CD4-positive, alpha-beta memory T cell (primary cell): ENCODE measurements around the gene MYOD1. TPM values are rescaled to one million over a fixed set of nuclear protein-coding genes. Genes with fewer than 3 reads are reported as not detected.

Source experiments
- CTCF ChIA-PET: fragments of 350-600 bp; sonication (Branson Sonifier 250); formaldehyde crosslinking; loops from one replicate; lab custom pipeline; 2021; ENCODE audit warnings: inconsistent platforms; ENCODE audit not compliant: partially characterized antibody; lab: Charles Lee
- POLR2A ChIA-PET: fragments of 350-600 bp; sonication (Branson Sonifier 250); formaldehyde crosslinking; loops from one replicate; lab custom pipeline; 2021; ENCODE audit not compliant: partially characterized antibody; lab: Charles Lee
- DNase-seq, 5 donors: peaks; one replicate each; pipeline versions ENCODE4 v3.0.0 to v3.0.0-alpha.2; 2020 to 2022; ENCODE audit warnings: mixed read lengths in 1 of 5
- H3K27ac ChIP-seq: one replicate; pipeline ENCODE4 v1.7.0; 2013; ENCODE audit warnings: low read depth, low read length
- H3K27me3 ChIP-seq: 2 replicates; pipeline ENCODE4 v1.7.0; 2013; ENCODE audit warnings: mild to moderate bottlenecking, low read length, moderate library complexity; ENCODE audit not compliant: insufficient read depth
- H3K36me3 ChIP-seq: 2 replicates; pipeline ENCODE4 v1.7.0; 2013; ENCODE audit warnings: mild to moderate bottlenecking, low read length, moderate library complexity; ENCODE audit not compliant: insufficient read depth
- H3K4me1 ChIP-seq: 2 replicates; pipeline ENCODE4 v1.7.0; 2013; ENCODE audit warnings: mild to moderate bottlenecking, low read length, moderate library complexity; ENCODE audit not compliant: insufficient read depth
- H3K4me3 ChIP-seq, 2 donors: one replicate each; pipeline ENCODE4 v1.7.0; 2013; ENCODE audit warnings: low read length in 2 of 2, mild to moderate bottlenecking in 1 of 2
- H3K9me3 ChIP-seq, 2 donors: one replicate each; pipeline ENCODE4 v1.7.0; 2013; ENCODE audit warnings: low read length in 2 of 2, control low read depth in 1 of 2; ENCODE audit not compliant: control insufficient read depth in 1 of 2
- H3K27ac Mint-ChIP-seq, 7 donors: one replicate each; pipeline ENCODE4 v1.8.0; 2020 to 2021; ENCODE audit warnings: mixed read lengths in 7 of 7, mild to moderate bottlenecking in 6 of 7, inconsistent platforms in 3 of 7, moderate library complexity in 3 of 7
- H3K27me3 Mint-ChIP-seq, 2 donors: one replicate each; pipeline ENCODE4 v1.8.0; 2020 to 2021; ENCODE audit warnings: mixed read lengths in 2 of 2
- H3K36me3 Mint-ChIP-seq, 2 donors: one replicate each; pipeline ENCODE4 v1.8.0; 2020 to 2021; ENCODE audit warnings: mixed read lengths in 2 of 2, inconsistent platforms in 1 of 2, mild to moderate bottlenecking in 1 of 2
- H3K4me1 Mint-ChIP-seq, 4 donors: one replicate each; pipeline ENCODE4 v1.8.0; 2020 to 2021; ENCODE audit warnings: mixed read lengths in 4 of 4, mild to moderate bottlenecking in 1 of 4
- H3K4me3 Mint-ChIP-seq, 8 donors: one replicate each; pipeline ENCODE4 v1.8.0; 2020 to 2021; ENCODE audit warnings: mixed read lengths in 8 of 8, mild to moderate bottlenecking in 7 of 8, moderate library complexity in 6 of 8, inconsistent platforms in 3 of 8
- H3K9me3 Mint-ChIP-seq, 8 donors: one replicate each; pipeline ENCODE4 v1.8.0; 2020 to 2021; ENCODE audit warnings: mixed read lengths in 8 of 8, mild to moderate bottlenecking in 5 of 8, inconsistent platforms in 3 of 8, moderate library complexity in 1 of 8
- intact Hi-C: fragments of 100-400 bp; cut with micrococcal nuclease; formaldehyde crosslinking; loops from one replicate; pipeline ENCODE4 v1.15.1; 2023
- polyA plus RNA-seq, 2 donors: library from polyadenylated mRNA; unstranded; fragments of 300-500 nt; fragmentation: Illumina TruSeq; gene quantifications; one replicate each; pipeline ENCODE4 v1.2.3, GENCODE V29; 2021
- total RNA-seq, 2 experiments: library from RNA; stranded (reverse); gene quantifications; one replicate each; pipeline ENCODE4 v1.2.3, GENCODE V29; 2021

The MYOD1 gene
- total and polyA plus RNA-seq, 4 experiments from 2014 or later: not detected

GRCh38 chr11:17740649-17741235 lies 21.4 kb downstream of the MYOD1 start:
- Mint-ChIP-seq H3K9me3 (peaks cover 0 to 4% (median 0%) of the 10 kb centered on the region in 8 donors), H3K4me1 (peaks cover 0 to 2% (median under 1%) of the 10 kb centered on the region in 4 donors), H3K4me3 (no peak overlapping the region), H3K36me3 (no peaks in the 10 kb centered on the region), H3K27ac (no peak overlapping the region), H3K27me3 (peaks cover 23 to 29% of the 10 kb centered on the region in 2 donors)
- Histone ChIP-seq H3K27me3 (peaks cover 8% of the 10 kb centered on the region), H3K27ac (no peak overlapping the region), H3K36me3 (no peaks in the 10 kb centered on the region), H3K4me1 (no peaks in the 10 kb centered on the region), H3K9me3 (no peaks in the 10 kb centered on the region), H3K4me3 (no peak overlapping the region)
- DNase-seq: no peak
- intact Hi-C loops: no loop called here
- POLR2A ChIA-PET: no interaction called here
- CTCF ChIA-PET: interaction anchor here (1.0 to 6.0 kb wide), 2 partner anchors 9 to 12 kb away, joined by 3 to 25 read pairs; no protein-coding TSS in a partner anchor

- Histone ChIP-seq H3K27me3 (peaks cover 8% of the 10 kb centered on the region), H3K4me3 (no peak overlapping the region), H3K9me3 (no peaks in the 10 kb centered on the region), H3K4me1 (no peaks in the 10 kb centered on the region), H3K36me3 (no peaks in the 10 kb centered on the region), H3K27ac (no peak overlapping the region)
- DNase-seq: no peak
- ChIA-PET POLR2A (no interaction called here), CTCF (interaction anchor here (1.0 to 6.0 kb wide), 2 partner anchors 9 to 11 kb away, joined by 3 to 25 read pairs; no protein-coding TSS in a partner anchor)
- no peak overlapping the region for H3K4me3 Mint-ChIP-seq
- peaks cover 0 to 2% (median under 1%) of the 10 kb centered on the region in 4 donors for H3K4me1 Mint-ChIP-seq
- intact Hi-C loops: no loop called here
- no peak overlapping the region for H3K27ac Mint-ChIP-seq
- peaks cover 0 to 4% (median 0%) of the 10 kb centered on the region in 8 donors for H3K9me3 Mint-ChIP-seq
- H3K36me3 Mint-ChIP-seq: no peaks in the 10 kb centered on the region
- peaks cover 20 to 29% of the 10 kb centered on the region in 2 donors for H3K27me3 Mint-ChIP-seq
Observed at GRCh38 chr11:17741487-17741886, 22.1 kb downstream of the MYOD1 start.

- Histone ChIP-seq H3K36me3 (no peaks in the 10 kb centered on the region), H3K4me1 (no peaks in the 10 kb centered on the region), H3K27me3 (peaks cover 5% of the 10 kb centered on the region), H3K27ac (no peak overlapping the region), H3K4me3 (no peak overlapping the region), H3K9me3 (no peaks in the 10 kb centered on the region)
- intact Hi-C loops: no loop called here
- Mint-ChIP-seq H3K27me3 (peaks cover 15 to 28% of the 10 kb centered on the region in 2 donors), H3K4me1 (no peaks in the 10 kb centered on the region), H3K27ac (no peak overlapping the region), H3K9me3 (peaks cover 0 to 2% (median 0%) of the 10 kb centered on the region in 8 donors), H3K36me3 (no peaks in the 10 kb centered on the region), H3K4me3 (no peak overlapping the region)
- ChIA-PET CTCF (interaction anchor here (1.0 to 6.0 kb wide), 2 partner anchors 10 kb away, joined by 3 to 25 read pairs; no protein-coding TSS in a partner anchor), POLR2A (no interaction called here)
- no peak for DNase-seq
Observed at GRCh38 chr11:17742019-17742418, 22.6 kb downstream of the MYOD1 start.

- ChIA-PET POLR2A (no interaction called here), CTCF (interaction anchor here (6.0 kb wide), 1 partner anchor 11 kb away, joined by 25 read pairs; no protein-coding TSS in a partner anchor)
- Histone ChIP-seq H3K27ac (no peak overlapping the region), H3K4me3 (no peak overlapping the region), H3K4me1 (no peaks in the 10 kb centered on the region), H3K27me3 (no peaks in the 10 kb centered on the region), H3K9me3 (no peaks in the 10 kb centered on the region), H3K36me3 (no peaks in the 10 kb centered on the region)
- no peak overlapping the region for H3K4me3 Mint-ChIP-seq
- H3K27ac Mint-ChIP-seq: no peak overlapping the region
- intact Hi-C loops: no loop called here
- no peaks in the 10 kb centered on the region for H3K9me3 Mint-ChIP-seq
- DNase-seq: no peak
- H3K27me3 Mint-ChIP-seq: peaks cover 13 to 32% of the 10 kb centered on the region in 2 donors
- H3K4me1 Mint-ChIP-seq: no peaks in the 10 kb centered on the region
- H3K36me3 Mint-ChIP-seq: no peaks in the 10 kb centered on the region
Observed at GRCh38 chr11:17743026-17743807, 23.8 kb downstream of the MYOD1 start.

GRCh38 chr11:17743808-17744119 lies 24.4 kb downstream of the MYOD1 start:
- Mint-ChIP-seq H3K36me3 (no peaks in the 10 kb centered on the region), H3K27ac (no peak overlapping the region), H3K27me3 (peaks cover 13 to 32% of the 10 kb centered on the region in 2 donors), H3K9me3 (no peaks in the 10 kb centered on the region), H3K4me1 (no peaks in the 10 kb centered on the region), H3K4me3 (no peak overlapping the region)
- CTCF ChIA-PET: interaction anchor here (6.0 kb wide), 1 partner anchor 12 kb away, joined by 25 read pairs; no protein-coding TSS in a partner anchor
- H3K27me3 ChIP-seq: no peaks in the 10 kb centered on the region
- H3K9me3 ChIP-seq: no peaks in the 10 kb centered on the region
- no peaks in the 10 kb centered on the region for H3K36me3 ChIP-seq
- no peaks in the 10 kb centered on the region for H3K4me1 ChIP-seq
- no peak overlapping the region for H3K4me3 ChIP-seq
- DNase-seq: no peak
- no peak overlapping the region for H3K27ac ChIP-seq
- intact Hi-C loops: no loop called here
- POLR2A ChIA-PET: no interaction called here

GRCh38 chr11:17744151-17744940 lies 25.0 kb downstream of the MYOD1 start:
- Histone ChIP-seq H3K4me3 (no peak overlapping the region), H3K4me1 (no peaks in the 10 kb centered on the region), H3K27ac (no peak overlapping the region), H3K27me3 (no peaks in the 10 kb centered on the region), H3K9me3 (no peaks in the 10 kb centered on the region), H3K36me3 (no peaks in the 10 kb centered on the region)
- Mint-ChIP-seq H3K36me3 (no peaks in the 10 kb centered on the region), H3K9me3 (no peaks in the 10 kb centered on the region), H3K27ac (no peak overlapping the region), H3K4me3 (no peak overlapping the region), H3K4me1 (no peaks in the 10 kb centered on the region), H3K27me3 (peaks cover 13 to 32% of the 10 kb centered on the region in 2 donors)
- ChIA-PET CTCF (interaction anchor here (6.0 kb wide), 1 partner anchor 12 kb away, joined by 25 read pairs; no protein-coding TSS in a partner anchor), POLR2A (no interaction called here)
- DNase-seq: no peak
- intact Hi-C loops: no loop called here
